Panc1 (cell line): ENCODE data around the gene NEU2. TPM values are rescaled to one million over a fixed set of nuclear protein-coding genes. Genes with fewer than 3 reads are reported as not detected.
A peak's percentile ranks its signal among the peaks of the same experiment; 100 is the strongest.

Source experiments
- ATAC-seq: fragments of 200-7000 bp; cut with Tn5 transposase; 2 replicates; pipeline ENCODE4 v1.9.1; 2020; ENCODE audit warnings: mild to moderate bottlenecking, moderate library complexity
- BruUV-seq: library from RNA; stranded (reverse); fragments of 400-500 nt; replicated peaks from 2 replicates; lab custom pipeline; 2021; lab: Mats Ljungman, UMichigan
- CTCF ChIA-PET: fragments of 300-600 bp; sonication (Branson Sonifier 250); formaldehyde crosslinking; loops from one replicate; lab custom pipeline; 2022; ENCODE audit warnings: antibody characterized with exemption; lab: Charles Lee
- POLR2A ChIA-PET: fragments of 300-600 bp; sonication (Branson Sonifier 250); formaldehyde crosslinking; loops from one replicate; lab custom pipeline; 2022; ENCODE audit warnings: antibody characterized with exemption; lab: Charles Lee
- DNase-seq: peaks from one replicate; pipeline ENCODE4 v3.0.0-alpha.2; 2010; ENCODE audit warnings: low read depth, low spot score
- H3K27ac ChIP-seq: 2 replicates; pipeline ENCODE4 v1.5.1; 2011; ENCODE audit warnings: mild to moderate bottlenecking, low read length, inconsistent platforms
- H3K27me3 ChIP-seq: fragments of 200-500 bp; sonication (Bioruptor generic); 2 replicates; pipeline ENCODE4 v1.6.0; 2014; ENCODE audit warnings: low read length, inconsistent platforms; ENCODE audit not compliant: control insufficient read depth, insufficient read depth
- H3K36me3 ChIP-seq: fragments of 200-500 bp; sonication (Bioruptor generic); 2 replicates; pipeline ENCODE4 v1.5.1; 2014; ENCODE audit warnings: inconsistent platforms, mild to moderate bottlenecking, low read length, moderate library complexity; ENCODE audit not compliant: control insufficient read depth, insufficient read depth
- H3K4me1 ChIP-seq: 2 replicates; pipeline ENCODE4 v1.5.1; 2011; ENCODE audit warnings: inconsistent platforms, mild to moderate bottlenecking, low read length, moderate library complexity; ENCODE audit not compliant: control insufficient read depth, insufficient read depth
- H3K4me3 ChIP-seq, 2 experiments: 2 replicates each; pipeline ENCODE4 v1.5.1; 2011 to 2012; ENCODE audit warnings: low read depth in 2 of 2, low read length in 2 of 2, mild to moderate bottlenecking in 2 of 2, inconsistent platforms in 1 of 2, moderate library complexity in 1 of 2
- H3K9me3 ChIP-seq: fragments of 200-500 bp; sonication (Bioruptor generic); 2 replicates; pipeline ENCODE4 v1.5.1; 2014; ENCODE audit warnings: low read depth, mild to moderate bottlenecking, inconsistent platforms, low read length, moderate library complexity; ENCODE audit not compliant: control insufficient read depth, insufficient read depth
- POLR2AphosphoS5 ChIP-seq: IDR thresholded peaks from 2 replicates; pipeline ENCODE4 v1.6.1; 2012; ENCODE audit warnings: mild to moderate bottlenecking, low read depth, low read length, moderate library complexity
- SIN3A ChIP-seq: IDR thresholded peaks from 2 replicates; pipeline ENCODE4 v1.6.1; 2012; ENCODE audit warnings: low read depth, mild to moderate bottlenecking, low read length, moderate library complexity, borderline replicate concordance; ENCODE audit not compliant: insufficient read depth
- TCF7L2 ChIP-seq: IDR thresholded peaks from 2 replicates; pipeline ENCODE4 v1.6.1; 2011; ENCODE audit warnings: mild to moderate bottlenecking, low read depth, low read length, inconsistent platforms
- in situ Hi-C: cut with HindIII; loops from 2 replicates; pipeline ENCODE4 v1.10.0; 2016; ENCODE audit warnings: low sequenced_read_pairs, low pct_unique_long_range_greater_than_20kb
- intact Hi-C: fragments of 100-400 bp; cut with micrococcal nuclease; formaldehyde crosslinking; loops from one replicate; pipeline ENCODE4 v1.10.0; 2022; ENCODE audit not compliant: unreplicated experiment
- total RNA-seq: library from RNA; stranded (reverse); gene quantifications from one replicate; pipeline ENCODE4 v1.2.1, GENCODE V29; 2021; ENCODE audit not compliant: unreplicated experiment
- TF ChIP-seq, protein P1 (sequence below): fragments of 450-650 bp; IDR thresholded peaks from 2 replicates; pipeline ENCODE4 v1.5.1; 2017; ENCODE audit warnings: mild to moderate bottlenecking
- TF ChIP-seq, protein P2 (sequence below), 2 experiments: IDR thresholded peaks; 2 replicates each; pipeline ENCODE4 v1.6.1; 2011 to 2012; ENCODE audit warnings: low read depth in 2 of 2, control low read depth in 1 of 2, low read length in 1 of 2, mild to moderate bottlenecking in 1 of 2, moderate library complexity in 1 of 2; ENCODE audit not compliant: insufficient read depth in 1 of 2

The NEU2 gene
- total RNA-seq, 1 experiment from 2014 or later: not detected

DNA sequence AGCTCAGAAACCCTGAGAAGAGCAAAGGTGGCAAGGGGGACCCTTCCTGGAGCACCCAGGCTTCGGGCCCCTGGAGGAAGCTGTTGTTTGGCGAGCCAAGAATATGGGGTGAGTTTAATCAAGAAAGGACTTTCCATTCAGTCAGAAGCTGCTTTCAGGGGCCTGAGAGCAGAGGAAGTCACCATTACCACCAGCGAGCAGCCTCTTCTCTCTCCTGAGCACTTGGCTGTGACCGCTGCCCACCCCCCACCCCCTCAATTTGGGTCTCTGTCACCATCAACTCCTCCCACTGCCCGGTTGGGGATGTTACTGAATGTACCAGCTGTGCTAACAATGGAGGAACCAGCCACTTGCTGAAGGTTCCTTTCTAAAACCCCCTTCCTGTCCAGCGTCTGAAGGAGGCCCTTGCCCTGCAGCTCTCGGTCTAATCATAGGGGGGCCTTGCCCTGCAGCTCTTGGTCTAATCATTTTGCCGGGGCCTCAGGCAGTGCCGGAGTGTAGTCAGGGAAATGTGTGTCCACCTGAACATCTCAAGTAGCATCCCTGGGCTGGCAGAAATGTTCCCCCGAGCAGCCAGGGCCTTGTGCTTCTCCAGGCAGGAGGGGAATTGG is 28.6 kb downstream of the NEU2 start:
- CTCF ChIA-PET: interaction anchor here (0.7 kb wide), 1 partner anchor 80 kb away, joined by 3 read pairs; no protein-coding TSS in a partner anchor

DNA sequence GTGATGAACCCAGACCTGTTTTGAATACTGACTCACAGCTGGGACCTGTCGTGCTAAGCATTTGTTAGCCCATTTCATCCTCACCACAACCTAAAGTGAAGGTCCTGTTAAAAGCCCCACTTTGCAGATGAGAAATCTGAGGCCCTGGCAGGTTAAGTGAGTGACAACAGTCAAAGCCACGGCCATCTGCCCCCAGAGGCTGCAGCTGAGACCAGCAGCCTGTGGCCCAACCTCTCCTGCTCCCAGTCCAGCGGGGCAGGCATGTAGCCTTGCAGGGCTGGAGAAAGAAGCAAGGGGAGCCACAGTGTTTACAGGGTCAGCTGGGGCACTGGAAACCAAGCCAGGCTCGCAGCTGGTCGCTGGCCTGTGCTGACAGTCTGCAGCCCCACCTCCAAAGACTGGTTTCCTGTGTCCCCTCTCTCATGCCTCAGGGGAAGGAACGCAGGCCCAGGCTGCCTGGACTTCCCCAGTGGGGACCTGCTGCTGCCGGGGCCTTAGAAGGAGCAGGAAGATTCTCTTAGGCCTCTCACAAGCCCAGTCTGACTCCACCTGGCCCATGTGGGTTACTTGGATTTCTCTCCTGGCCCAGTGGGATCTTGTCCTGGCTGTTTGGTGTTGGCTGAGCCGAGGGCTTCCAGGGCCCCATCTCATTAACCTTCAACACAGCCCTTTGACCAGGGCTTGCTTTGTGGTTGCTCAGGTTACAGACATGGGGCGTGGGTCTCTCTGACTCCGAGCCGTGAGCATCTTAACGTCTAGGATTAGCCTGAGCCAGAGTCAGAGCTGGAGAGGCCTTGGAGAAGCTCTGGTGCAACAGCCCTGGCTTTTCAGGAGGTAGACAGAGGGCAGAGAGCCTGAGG is 29.3 kb downstream of the NEU2 start:
- no peak for TF ChIP-seq SIN3A
- no peak for TF ChIP-seq TCF7L2
- TF ChIP-seq, protein P1, sequence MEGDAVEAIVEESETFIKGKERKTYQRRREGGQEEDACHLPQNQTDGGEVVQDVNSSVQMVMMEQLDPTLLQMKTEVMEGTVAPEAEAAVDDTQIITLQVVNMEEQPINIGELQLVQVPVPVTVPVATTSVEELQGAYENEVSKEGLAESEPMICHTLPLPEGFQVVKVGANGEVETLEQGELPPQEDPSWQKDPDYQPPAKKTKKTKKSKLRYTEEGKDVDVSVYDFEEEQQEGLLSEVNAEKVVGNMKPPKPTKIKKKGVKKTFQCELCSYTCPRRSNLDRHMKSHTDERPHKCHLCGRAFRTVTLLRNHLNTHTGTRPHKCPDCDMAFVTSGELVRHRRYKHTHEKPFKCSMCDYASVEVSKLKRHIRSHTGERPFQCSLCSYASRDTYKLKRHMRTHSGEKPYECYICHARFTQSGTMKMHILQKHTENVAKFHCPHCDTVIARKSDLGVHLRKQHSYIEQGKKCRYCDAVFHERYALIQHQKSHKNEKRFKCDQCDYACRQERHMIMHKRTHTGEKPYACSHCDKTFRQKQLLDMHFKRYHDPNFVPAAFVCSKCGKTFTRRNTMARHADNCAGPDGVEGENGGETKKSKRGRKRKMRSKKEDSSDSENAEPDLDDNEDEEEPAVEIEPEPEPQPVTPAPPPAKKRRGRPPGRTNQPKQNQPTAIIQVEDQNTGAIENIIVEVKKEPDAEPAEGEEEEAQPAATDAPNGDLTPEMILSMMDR: no peak; the same call in 1 of the 2 replicates
- TF ChIP-seq POLR2AphosphoS5: no peak
- TF ChIP-seq, protein P2, sequence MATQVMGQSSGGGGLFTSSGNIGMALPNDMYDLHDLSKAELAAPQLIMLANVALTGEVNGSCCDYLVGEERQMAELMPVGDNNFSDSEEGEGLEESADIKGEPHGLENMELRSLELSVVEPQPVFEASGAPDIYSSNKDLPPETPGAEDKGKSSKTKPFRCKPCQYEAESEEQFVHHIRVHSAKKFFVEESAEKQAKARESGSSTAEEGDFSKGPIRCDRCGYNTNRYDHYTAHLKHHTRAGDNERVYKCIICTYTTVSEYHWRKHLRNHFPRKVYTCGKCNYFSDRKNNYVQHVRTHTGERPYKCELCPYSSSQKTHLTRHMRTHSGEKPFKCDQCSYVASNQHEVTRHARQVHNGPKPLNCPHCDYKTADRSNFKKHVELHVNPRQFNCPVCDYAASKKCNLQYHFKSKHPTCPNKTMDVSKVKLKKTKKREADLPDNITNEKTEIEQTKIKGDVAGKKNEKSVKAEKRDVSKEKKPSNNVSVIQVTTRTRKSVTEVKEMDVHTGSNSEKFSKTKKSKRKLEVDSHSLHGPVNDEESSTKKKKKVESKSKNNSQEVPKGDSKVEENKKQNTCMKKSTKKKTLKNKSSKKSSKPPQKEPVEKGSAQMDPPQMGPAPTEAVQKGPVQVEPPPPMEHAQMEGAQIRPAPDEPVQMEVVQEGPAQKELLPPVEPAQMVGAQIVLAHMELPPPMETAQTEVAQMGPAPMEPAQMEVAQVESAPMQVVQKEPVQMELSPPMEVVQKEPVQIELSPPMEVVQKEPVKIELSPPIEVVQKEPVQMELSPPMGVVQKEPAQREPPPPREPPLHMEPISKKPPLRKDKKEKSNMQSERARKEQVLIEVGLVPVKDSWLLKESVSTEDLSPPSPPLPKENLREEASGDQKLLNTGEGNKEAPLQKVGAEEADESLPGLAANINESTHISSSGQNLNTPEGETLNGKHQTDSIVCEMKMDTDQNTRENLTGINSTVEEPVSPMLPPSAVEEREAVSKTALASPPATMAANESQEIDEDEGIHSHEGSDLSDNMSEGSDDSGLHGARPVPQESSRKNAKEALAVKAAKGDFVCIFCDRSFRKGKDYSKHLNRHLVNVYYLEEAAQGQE (IDR thresholded peaks at IDR 0.05; ENCODE audit: insufficient read depth in 1 of 2, low read depth in 2 of 2, low read length in 1 of 2): no peak
- Histone ChIP-seq H3K4me3 (no peak overlapping the region), H3K27me3 (no peaks in the 10 kb centered on the region), H3K9me3 (no peaks in the 10 kb centered on the region), H3K4me1 (peaks cover 5% of the 10 kb centered on the region), H3K27ac (peak overlapping the region; percentile 23; the same call in 1 of the 2 replicates), H3K36me3 (no peaks in the 10 kb centered on the region)
- intact Hi-C loops: no loop called here
- BruUV-seq: no TSS peak
- in situ Hi-C loops: no loop called here
- no peak for DNase-seq
- POLR2A ChIA-PET: interaction anchor here (0.7 kb wide), 1 partner anchor 17 kb away, joined by 3 read pairs; no protein-coding TSS in a partner anchor
- ATAC-seq: peak; percentile 81
- CTCF ChIA-PET: interaction anchor here (0.5 kb wide), 1 partner anchor 194 kb away, joined by 5 read pairs; no protein-coding TSS in a partner anchor

More for the DNA sequence above, 28.6 kb downstream of the NEU2 start:
- intact Hi-C loops: no loop called here
- no peak for TF ChIP-seq SIN3A
- TF ChIP-seq, protein P2 (IDR thresholded peaks at IDR 0.05; ENCODE audit: insufficient read depth in 1 of 2, low read depth in 2 of 2, low read length in 1 of 2): no peak
- no peak for TF ChIP-seq TCF7L2
- no peak for TF ChIP-seq POLR2AphosphoS5
- TF ChIP-seq, protein P1: no peak
- POLR2A ChIA-PET: no interaction called here
- DNase-seq: no peak
- in situ Hi-C loops: no loop called here
- Histone ChIP-seq H3K9me3 (no peaks in the 10 kb centered on the region), H3K27ac (no peak overlapping the region), H3K36me3 (no peaks in the 10 kb centered on the region), H3K27me3 (no peaks in the 10 kb centered on the region), H3K4me1 (peaks cover 5% of the 10 kb centered on the region), H3K4me3 (no peak overlapping the region)
- BruUV-seq: no TSS peak
- ATAC-seq: no peak
